Parathyroid adenoma (tissue), 2 donors: ENCODE measurements around the gene DMD.

Experiments
- H2AFZ ChIP-seq: fragments of 300-600 bp; sonication (generic); one replicate; pipeline ENCODE4 v1.7.0; 2017; ENCODE audit warnings: antibody characterized with exemption, mild to moderate bottlenecking
- H3K27ac ChIP-seq: fragments of 300-600 bp; sonication (generic); one replicate; pipeline ENCODE4 v1.7.0; 2017
- H3K27me3 ChIP-seq: fragments of 300-600 bp; sonication (generic); one replicate; pipeline ENCODE4 v1.7.0; 2017; ENCODE audit warnings: low read length; ENCODE audit not compliant: control insufficient read depth, insufficient read depth
- H3K36me3 ChIP-seq: fragments of 300-600 bp; sonication (generic); one replicate; pipeline ENCODE4 v1.7.0; 2017; ENCODE audit warnings: low read length; ENCODE audit not compliant: control insufficient read depth, insufficient read depth
- H3K4me1 ChIP-seq: fragments of 300-600 bp; sonication (generic); one replicate; pipeline ENCODE4 v1.7.0; 2017; ENCODE audit warnings: control low read depth
- H3K4me2 ChIP-seq: fragments of 300-600 bp; sonication (generic); one replicate; pipeline ENCODE4 v1.7.0; 2017; ENCODE audit warnings: low read length
- H3K4me3 ChIP-seq: fragments of 300-600 bp; sonication (generic); one replicate; pipeline ENCODE4 v1.7.0; 2017; ENCODE audit warnings: low read depth, low read length
- H3K79me2 ChIP-seq: fragments of 300-600 bp; sonication (generic); one replicate; pipeline ENCODE4 v1.7.0; 2017; ENCODE audit warnings: control low read depth
- H3K9ac ChIP-seq: fragments of 300-600 bp; sonication (generic); one replicate; pipeline ENCODE4 v1.7.0; 2017; ENCODE audit warnings: mild to moderate bottlenecking
- H3K9me3 ChIP-seq: fragments of 300-600 bp; sonication (generic); one replicate; pipeline ENCODE4 v1.7.0; 2017; ENCODE audit warnings: low read length; ENCODE audit not compliant: control insufficient read depth
- CTCF ChIP-seq: fragments of 300-600 bp; sonication (generic); IDR thresholded peaks from one replicate; pipeline ENCODE4 v1.7.0; 2017; ENCODE audit warnings: antibody characterized with exemption, mild to moderate bottlenecking
- donor health status: primary hyperparathyroidism.

DMD gene

GRCh38 chrX:31464306-31464915 is 1746.9 kb downstream of the DMD start:
- no peaks in the 10 kb centered on the region for H3K4me1 ChIP-seq
- no peaks in the 10 kb centered on the region for H3K27me3 ChIP-seq
- H3K4me3 ChIP-seq: no peak overlapping the region
- TF ChIP-seq CTCF: no peak
- no peak overlapping the region for H3K27ac ChIP-seq
- no peak overlapping the region for H3K9ac ChIP-seq
- no peak overlapping the region for H2AFZ ChIP-seq
- H3K36me3 ChIP-seq: no peaks in the 10 kb centered on the region
- H3K9me3 ChIP-seq: no peaks in the 10 kb centered on the region
- no peak overlapping the region for H3K4me2 ChIP-seq
- H3K79me2 ChIP-seq: no peaks in the 10 kb centered on the region

GRCh38 chrX:31461266-31461665 is 1750.1 kb downstream of the DMD start:
- Histone ChIP-seq H3K79me2 (no peaks in the 10 kb centered on the region), H3K27ac (no peak overlapping the region), H3K9me3 (no peaks in the 10 kb centered on the region), H3K4me2 (no peak overlapping the region), H3K9ac (no peak overlapping the region), H2AFZ (no peak overlapping the region), H3K36me3 (no peaks in the 10 kb centered on the region), H3K4me3 (no peak overlapping the region), H3K27me3 (no peaks in the 10 kb centered on the region), H3K4me1 (no peaks in the 10 kb centered on the region)
- TF ChIP-seq CTCF: no peak

GRCh38 chrX:31459361-31459760 is 1752.0 kb downstream of the DMD start:
- no peaks in the 10 kb centered on the region for H3K4me1 ChIP-seq
- no peaks in the 10 kb centered on the region for H3K27me3 ChIP-seq
- no peaks in the 10 kb centered on the region for H3K36me3 ChIP-seq
- H3K79me2 ChIP-seq: no peaks in the 10 kb centered on the region
- no peak overlapping the region for H2AFZ ChIP-seq
- no peak for TF ChIP-seq CTCF
- no peak overlapping the region for H3K4me2 ChIP-seq
- H3K4me3 ChIP-seq: no peak overlapping the region
- H3K9me3 ChIP-seq: no peaks in the 10 kb centered on the region
- H3K27ac ChIP-seq: no peak overlapping the region
- H3K9ac ChIP-seq: no peak overlapping the region

- Histone ChIP-seq H3K9ac (no peak overlapping the region), H3K27me3 (no peaks in the 10 kb centered on the region), H3K9me3 (no peaks in the 10 kb centered on the region), H3K79me2 (no peaks in the 10 kb centered on the region), H3K36me3 (no peaks in the 10 kb centered on the region), H3K4me3 (no peak overlapping the region), H3K4me1 (no peaks in the 10 kb centered on the region), H3K4me2 (no peak overlapping the region), H3K27ac (no peak overlapping the region), H2AFZ (no peak overlapping the region)
- TF ChIP-seq CTCF: no peak
These were observed 1761.4 kb downstream of the DMD start for GRCh38 chrX:31449965-31450364.

- Histone ChIP-seq H3K27me3 (no peaks in the 10 kb centered on the region), H3K27ac (no peak overlapping the region), H3K4me3 (no peak overlapping the region), H3K9me3 (no peaks in the 10 kb centered on the region), H2AFZ (no peak overlapping the region), H3K79me2 (no peaks in the 10 kb centered on the region), H3K4me2 (no peak overlapping the region), H3K4me1 (no peaks in the 10 kb centered on the region), H3K9ac (no peak overlapping the region), H3K36me3 (no peaks in the 10 kb centered on the region)
- TF ChIP-seq CTCF: no peak
These were observed 1762.3 kb downstream of the DMD start for GRCh38 chrX:31449081-31449480.
